ENCODE data around the gene CR1. TPM values are rescaled to one million over a fixed set of nuclear protein-coding genes. Genes with fewer than 3 reads are reported as not detected.

Gene CR1
- polyA plus RNA-seq, 3 donors = 11.3 to 30.8 (median 26.5) TPM

DNA sequence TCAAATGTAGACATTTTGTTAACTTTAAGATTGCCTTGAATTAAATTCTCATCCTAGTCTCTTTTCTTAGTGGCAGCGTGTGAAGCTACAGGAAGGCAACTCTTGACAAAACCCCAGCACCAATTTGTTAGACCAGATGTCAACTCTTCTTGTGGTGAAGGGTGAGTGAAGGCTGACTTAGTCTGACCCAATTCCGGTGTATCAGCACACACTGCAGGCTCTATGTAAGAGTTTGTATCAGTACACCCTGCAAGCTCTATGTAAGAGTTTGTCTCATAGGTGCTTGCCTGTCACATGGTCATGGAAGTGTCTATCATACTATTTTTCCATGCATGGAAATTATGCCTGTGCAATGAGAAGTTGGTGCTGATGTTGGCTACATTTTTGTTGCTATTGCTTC is 25.0 kb upstream of the CR1 start:
- no peak overlapping the region for H2AFZ ChIP-seq (ENCODE audit: insufficient read depth, low read depth, low read length, poor library complexity, severe bottlenecking)
- 100% methylated on average over 1 of the region's 2 CpGs for WGBS (ENCODE audit: insufficient coverage)
- H3K9ac ChIP-seq (ENCODE audit: insufficient read depth, low read length, poor library complexity, severe bottlenecking) = no peak overlapping the region
- DNase-seq = no peak
- Mint-ChIP-seq H3K9me3 (peaks cover 0 to under 1% (median 0%) of the 10 kb centered on the region in 7 donors), H3K36me3 (no peaks in the 10 kb centered on the region), H3K4me3 (no peak overlapping the region), H3K27ac (no peak overlapping the region), H3K4me1 (no peaks in the 10 kb centered on the region), H3K27me3 (ENCODE audit: low read depth in 3 of 3) (peaks cover 0 to 4% (median 3%) of the 10 kb centered on the region in 3 donors)
- no peak overlapping the region for H3K4me2 ChIP-seq (replicated peaks; ENCODE audit: extremely low read depth, low read length, poor library complexity, severe bottlenecking)
- no peak overlapping the region for H3K4me3 ChIP-seq (replicated peaks in 1 of 3; ENCODE audit: low read depth in 2 of 3, low read length in 3 of 3)
- TF ChIP-seq, protein P1, sequence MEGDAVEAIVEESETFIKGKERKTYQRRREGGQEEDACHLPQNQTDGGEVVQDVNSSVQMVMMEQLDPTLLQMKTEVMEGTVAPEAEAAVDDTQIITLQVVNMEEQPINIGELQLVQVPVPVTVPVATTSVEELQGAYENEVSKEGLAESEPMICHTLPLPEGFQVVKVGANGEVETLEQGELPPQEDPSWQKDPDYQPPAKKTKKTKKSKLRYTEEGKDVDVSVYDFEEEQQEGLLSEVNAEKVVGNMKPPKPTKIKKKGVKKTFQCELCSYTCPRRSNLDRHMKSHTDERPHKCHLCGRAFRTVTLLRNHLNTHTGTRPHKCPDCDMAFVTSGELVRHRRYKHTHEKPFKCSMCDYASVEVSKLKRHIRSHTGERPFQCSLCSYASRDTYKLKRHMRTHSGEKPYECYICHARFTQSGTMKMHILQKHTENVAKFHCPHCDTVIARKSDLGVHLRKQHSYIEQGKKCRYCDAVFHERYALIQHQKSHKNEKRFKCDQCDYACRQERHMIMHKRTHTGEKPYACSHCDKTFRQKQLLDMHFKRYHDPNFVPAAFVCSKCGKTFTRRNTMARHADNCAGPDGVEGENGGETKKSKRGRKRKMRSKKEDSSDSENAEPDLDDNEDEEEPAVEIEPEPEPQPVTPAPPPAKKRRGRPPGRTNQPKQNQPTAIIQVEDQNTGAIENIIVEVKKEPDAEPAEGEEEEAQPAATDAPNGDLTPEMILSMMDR (IDR thresholded peaks at IDR 0.05) = no peak
- no peaks in the 10 kb centered on the region for H4K20me1 ChIP-seq (ENCODE audit: insufficient read depth, low read length)
- no peaks in the 10 kb centered on the region for H3K27me3 ChIP-seq (ENCODE audit: control insufficient read depth in 2 of 2, insufficient read depth in 2 of 2, low read length in 2 of 2)
- H3K79me2 ChIP-seq (ENCODE audit: insufficient read depth, low read length) = no peaks in the 10 kb centered on the region
- no peak overlapping the region for H3K27ac ChIP-seq (ENCODE audit: low read depth in 1 of 2, low read length in 2 of 2)
- H3K4me1 ChIP-seq (ENCODE audit: control insufficient read depth in 1 of 2, insufficient read depth in 2 of 2, low read length in 2 of 2) = no peaks in the 10 kb centered on the region
- intact Hi-C loops (cut with micrococcal nuclease) = no loop called here
- no peaks in the 10 kb centered on the region for H3K36me3 ChIP-seq (replicated peaks in 1 of 2; ENCODE audit: control insufficient read depth in 1 of 2, insufficient read depth in 2 of 2, low read length in 2 of 2)
- H3K9me3 ChIP-seq (replicated peaks in 1 of 2; ENCODE audit: control insufficient read depth in 1 of 2, insufficient read depth in 1 of 2, low read length in 2 of 2) = no peaks in the 10 kb centered on the region

DNA sequence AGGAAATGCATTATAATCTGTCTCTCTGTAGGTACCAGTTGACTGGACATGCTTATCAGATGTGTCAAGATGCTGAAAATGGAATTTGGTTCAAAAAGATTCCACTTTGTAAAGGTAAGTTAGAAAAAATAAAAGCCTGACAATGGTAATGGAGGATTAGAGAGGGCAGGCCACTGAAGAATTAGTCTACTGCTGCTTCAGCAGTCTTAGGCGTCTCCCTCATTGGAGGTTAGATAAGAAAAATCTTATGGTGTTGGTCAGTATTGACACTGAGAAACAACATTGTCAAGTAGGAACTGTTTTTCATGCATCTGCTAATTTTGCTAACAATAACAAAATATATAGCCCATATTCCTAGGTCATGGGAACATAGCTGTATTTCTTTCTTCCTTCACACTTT is 21.7 kb upstream of the CR1 start:
- H3K4me2 ChIP-seq (replicated peaks; ENCODE audit: extremely low read depth, low read length, poor library complexity, severe bottlenecking) = no peak overlapping the region
- H3K27me3 ChIP-seq (ENCODE audit: control insufficient read depth in 2 of 2, insufficient read depth in 2 of 2, low read length in 2 of 2) = no peaks in the 10 kb centered on the region
- H3K9me3 Mint-ChIP-seq = peaks cover 0 to 5% (median 0%) of the 10 kb centered on the region in 7 donors
- no peaks in the 10 kb centered on the region for H3K27me3 Mint-ChIP-seq (ENCODE audit: low read depth in 3 of 3)
- WGBS (ENCODE audit: insufficient coverage) = 83% methylated on average over 1 of the region's 1 CpG
- TF ChIP-seq, protein P1 (IDR thresholded peaks at IDR 0.05) = no peak
- no peaks in the 10 kb centered on the region for H3K9me3 ChIP-seq (replicated peaks in 1 of 2; ENCODE audit: control insufficient read depth in 1 of 2, insufficient read depth in 1 of 2, low read length in 2 of 2)
- no peaks in the 10 kb centered on the region for H3K79me2 ChIP-seq (ENCODE audit: insufficient read depth, low read length)
- H3K4me1 Mint-ChIP-seq = no peaks in the 10 kb centered on the region
- no peak overlapping the region for H3K4me3 ChIP-seq (replicated peaks in 1 of 3; ENCODE audit: low read depth in 2 of 3, low read length in 3 of 3)
- intact Hi-C loops (cut with micrococcal nuclease) = no loop called here
- H3K4me1 ChIP-seq (ENCODE audit: control insufficient read depth in 1 of 2, insufficient read depth in 2 of 2, low read length in 2 of 2) = no peaks in the 10 kb centered on the region
- H4K20me1 ChIP-seq (ENCODE audit: insufficient read depth, low read length) = no peaks in the 10 kb centered on the region
- DNase-seq = no peak
- no peaks in the 10 kb centered on the region for H3K36me3 Mint-ChIP-seq
- no peaks in the 10 kb centered on the region for H3K36me3 ChIP-seq (replicated peaks in 1 of 2; ENCODE audit: control insufficient read depth in 1 of 2, insufficient read depth in 2 of 2, low read length in 2 of 2)
- H3K27ac ChIP-seq (ENCODE audit: low read depth in 1 of 2, low read length in 2 of 2) = no peak overlapping the region
- H3K27ac Mint-ChIP-seq = no peak overlapping the region
- H3K4me3 Mint-ChIP-seq = no peak overlapping the region
- H3K9ac ChIP-seq (ENCODE audit: insufficient read depth, low read length, poor library complexity, severe bottlenecking) = no peak overlapping the region
- H2AFZ ChIP-seq (ENCODE audit: insufficient read depth, low read depth, low read length, poor library complexity, severe bottlenecking) = no peak overlapping the region

All from CD14-positive monocyte (primary cell).